Naive thymus-derived CD4-positive, alpha-beta T cell (primary cell): ENCODE measurements around the gene PRPF19. TPM values are rescaled to one million over a fixed set of nuclear protein-coding genes. Genes with fewer than 3 reads are reported as not detected.

Experiments
- ATAC-seq: fragments of 150-1000 bp; cut with Tn5 transposase; 2 replicates; pipeline ENCODE4 v1.10.0; 2021; ENCODE audit warnings: mild to moderate bottlenecking, moderate library complexity
- CTCF ChIA-PET: fragments of 350-600 bp; sonication (Branson Sonifier 250); formaldehyde crosslinking; loops from one replicate; lab custom pipeline; 2021; ENCODE audit warnings: antibody characterized with exemption; lab: Charles Lee
- POLR2A ChIA-PET: fragments of 350-600 bp; sonication (Branson Sonifier 250); formaldehyde crosslinking; loops from one replicate; lab custom pipeline; 2021; ENCODE audit warnings: antibody characterized with exemption, inconsistent platforms; lab: Charles Lee
- DNase-seq, 9 donors: peaks; one replicate each; pipeline versions ENCODE4 v3.0.0 to v3.0.0-alpha.2; 2020 to 2022; ENCODE audit warnings: mixed read lengths in 1 of 9
- H3K27ac ChIP-seq: one replicate; pipeline ENCODE4 v1.7.0; 2013; ENCODE audit warnings: mild to moderate bottlenecking, low read depth, low read length, moderate library complexity
- H3K27me3 ChIP-seq, 2 donors: one replicate each; pipeline ENCODE4 v1.7.0; 2013; ENCODE audit warnings: low read length in 2 of 2, mild to moderate bottlenecking in 2 of 2, moderate library complexity in 2 of 2; ENCODE audit not compliant: control insufficient read depth in 2 of 2, insufficient read depth in 2 of 2
- H3K36me3 ChIP-seq, 3 experiments: 1 replicate in 2 of 3; 2 replicates in 1 of 3; pipeline ENCODE4 v1.7.0; 2013; ENCODE audit warnings: low read length in 3 of 3, mild to moderate bottlenecking in 3 of 3, moderate library complexity in 1 of 3; ENCODE audit not compliant: insufficient read depth in 3 of 3, control insufficient read depth in 2 of 3
- H3K4me1 ChIP-seq, 2 donors: one replicate each; pipeline ENCODE4 v1.7.0; 2013; ENCODE audit warnings: low read length in 2 of 2, mild to moderate bottlenecking in 2 of 2, moderate library complexity in 1 of 2; ENCODE audit not compliant: control insufficient read depth in 2 of 2, insufficient read depth in 2 of 2
- H3K4me3 ChIP-seq: 2 replicates; pipeline ENCODE4 v1.7.0; 2013; ENCODE audit warnings: mild to moderate bottlenecking, low read length
- H3K9me3 ChIP-seq, 3 experiments: 1 replicate in 2 of 3; 2 replicates in 1 of 3; pipeline ENCODE4 v1.7.0; 2013; ENCODE audit warnings: low read length in 3 of 3; ENCODE audit not compliant: control insufficient read depth in 2 of 3
- H3K27ac Mint-ChIP-seq, 9 donors: one replicate each; pipeline ENCODE4 v1.8.0; 2020 to 2022; ENCODE audit warnings: mixed read lengths in 9 of 9, mild to moderate bottlenecking in 8 of 9, moderate library complexity in 5 of 9, inconsistent platforms in 2 of 9
- H3K27me3 Mint-ChIP-seq, 5 donors: one replicate each; pipeline ENCODE4 v1.8.0; 2021 to 2022; ENCODE audit warnings: mixed read lengths in 5 of 5, mild to moderate bottlenecking in 1 of 5
- H3K36me3 Mint-ChIP-seq, 5 donors: one replicate each; pipeline ENCODE4 v1.8.0; 2020 to 2022; ENCODE audit warnings: mixed read lengths in 5 of 5, mild to moderate bottlenecking in 3 of 5, inconsistent platforms in 1 of 5
- H3K4me1 Mint-ChIP-seq, 7 donors: one replicate each; pipeline ENCODE4 v1.8.0; 2020 to 2022; ENCODE audit warnings: mixed read lengths in 7 of 7, mild to moderate bottlenecking in 3 of 7, inconsistent platforms in 1 of 7
- H3K4me3 Mint-ChIP-seq, 10 donors: one replicate each; pipeline ENCODE4 v1.8.0; 2020 to 2022; ENCODE audit warnings: mild to moderate bottlenecking in 10 of 10, mixed read lengths in 10 of 10, moderate library complexity in 6 of 10, inconsistent platforms in 2 of 10
- H3K9me3 Mint-ChIP-seq, 11 donors: one replicate each; pipeline ENCODE4 v1.8.0; 2020 to 2022; ENCODE audit warnings: mixed read lengths in 11 of 11, mild to moderate bottlenecking in 4 of 11, inconsistent platforms in 1 of 11, moderate library complexity in 1 of 11
- intact Hi-C, 2 donors: fragments of 100-400 bp; cut with micrococcal nuclease; formaldehyde crosslinking; loops; one replicate each; pipeline ENCODE4 v1.15.1; 2023
- polyA plus RNA-seq, 2 donors: library from polyadenylated mRNA; unstranded; fragments of 300-500 nt; fragmentation: Illumina TruSeq; gene quantifications; one replicate each; pipeline ENCODE4 v1.2.3, GENCODE V29; 2021
- total RNA-seq, 6 experiments: library from RNA in 5 of 6; stranded (reverse) in 5 of 6; gene quantifications; 1 replicate in 5 of 6; 2 replicates in 1 of 6; pipeline ENCODE4 v1.2.3 and lab custom pipeline; 2021 to 2026

The PRPF19 gene
- total and polyA plus RNA-seq, 7 experiments from 2014 or later = 17.9 to 139 (median 76.6) TPM

DNA sequence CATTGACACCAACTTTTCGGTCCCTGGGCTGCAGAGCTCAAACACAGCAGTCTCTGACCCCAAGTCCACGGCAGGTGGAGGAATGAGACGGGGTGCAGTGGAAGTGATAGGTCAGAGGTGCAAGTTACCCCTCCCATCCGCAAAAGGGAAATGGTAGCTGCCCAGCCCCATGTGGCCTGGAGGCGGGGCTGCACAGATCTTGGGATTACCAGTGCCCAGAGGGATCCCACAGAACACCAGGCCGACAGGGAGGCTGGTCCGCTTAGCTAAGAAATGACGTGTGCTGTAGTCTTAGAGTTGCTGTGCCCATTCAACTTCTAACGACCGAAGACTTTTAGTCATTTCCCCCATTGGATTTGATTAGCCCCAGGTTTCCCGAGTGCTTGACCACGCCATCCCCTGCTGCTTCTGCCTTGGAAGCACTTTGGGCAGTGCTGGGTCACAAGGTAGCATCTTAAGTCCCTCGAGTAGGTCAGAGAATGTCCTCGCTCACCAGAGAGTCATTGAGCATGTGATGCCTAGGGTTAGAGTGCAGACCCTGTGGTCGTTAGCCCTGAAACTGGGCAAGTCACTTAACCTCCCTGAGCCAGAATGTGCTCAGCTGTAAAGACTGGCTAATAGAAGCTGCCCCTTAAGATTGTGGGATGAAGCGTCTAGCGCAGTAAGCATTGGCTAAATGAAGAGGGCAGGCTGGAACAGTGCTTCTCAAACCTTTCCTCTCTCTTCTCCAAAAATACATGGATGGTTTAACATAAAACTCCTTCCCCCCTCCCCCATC lies 54.9 kb downstream of the PRPF19 start:
- H3K27me3 Mint-ChIP-seq = peaks cover 0 to 2% (median 0%) of the 10 kb centered on the region in 5 donors
- Histone ChIP-seq H3K27ac (no peak overlapping the region), H3K4me1 (no peaks in the 10 kb centered on the region), H3K27me3 (no peaks in the 10 kb centered on the region), H3K36me3 (peaks cover 6 to 58% (median 12%) of the 10 kb centered on the region in 3 experiments), H3K9me3 (no peaks in the 10 kb centered on the region), H3K4me3 (no peak overlapping the region)
- no peak overlapping the region for H3K4me3 Mint-ChIP-seq
- H3K9me3 Mint-ChIP-seq = no peaks in the 10 kb centered on the region
- ATAC-seq (no peak), DNase-seq (no peak)
- ChIA-PET POLR2A (no interaction called here), CTCF (interaction anchor here (0.5 kb wide), 1 partner anchor 405 kb away, joined by 8 read pairs; no protein-coding TSS in a partner anchor)
- peaks cover 0 to 7% (median 4%) of the 10 kb centered on the region in 7 donors for H3K4me1 Mint-ChIP-seq
- H3K27ac Mint-ChIP-seq = no peak overlapping the region
- intact Hi-C loops = no loop called here
- H3K36me3 Mint-ChIP-seq = peaks cover 5 to 33% (median 18%) of the 10 kb centered on the region in 5 donors

DNA sequence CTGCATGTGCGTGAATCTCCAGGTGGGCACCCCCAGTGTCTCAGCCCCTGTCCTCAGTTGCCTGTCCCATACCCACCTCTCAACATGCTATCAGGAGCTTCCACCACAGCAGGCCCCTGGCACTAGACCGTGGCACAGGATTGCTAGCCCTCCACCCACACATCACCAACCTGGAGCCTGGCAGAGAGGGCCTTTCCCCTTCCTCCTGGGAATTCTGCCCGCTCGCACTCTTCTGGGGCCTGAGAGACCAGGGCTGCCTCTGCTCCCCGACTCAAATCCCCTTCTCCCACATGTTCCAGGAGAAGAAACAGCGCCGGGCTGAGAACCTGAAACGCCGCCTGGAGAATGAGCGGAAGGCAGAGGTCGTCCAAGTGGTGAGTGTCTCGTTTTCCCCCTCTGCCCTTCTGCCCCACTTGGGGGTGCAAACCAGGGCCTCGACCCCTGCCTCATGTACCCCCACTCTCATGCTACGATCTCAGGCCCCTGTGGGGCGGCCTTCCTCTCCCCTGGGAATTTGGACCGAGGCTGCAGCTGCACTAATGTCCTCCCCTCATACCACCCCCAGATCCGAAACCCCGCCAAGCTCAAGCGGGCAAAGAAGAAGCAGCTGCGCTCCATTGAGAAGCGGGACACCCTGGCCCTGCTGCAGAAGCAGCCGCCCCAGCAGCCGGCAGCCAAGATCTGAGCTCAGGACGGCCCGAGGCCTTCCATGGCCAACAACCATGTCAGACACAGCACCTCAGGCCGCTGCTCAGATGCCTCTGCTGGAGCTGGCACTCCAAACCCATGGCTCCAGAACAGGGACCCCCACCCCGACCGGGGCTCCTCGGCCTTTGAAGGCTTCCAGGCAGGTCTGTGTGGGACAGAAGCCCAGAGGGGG lies 56.5 kb downstream of the PRPF19 start:
- peaks cover 0 to 6% of the 10 kb centered on the region in 2 donors for H3K4me1 ChIP-seq
- peaks cover 5 to 33% (median 18%) of the 10 kb centered on the region in 5 donors for H3K36me3 Mint-ChIP-seq
- intact Hi-C loops = no loop called here

DNA sequence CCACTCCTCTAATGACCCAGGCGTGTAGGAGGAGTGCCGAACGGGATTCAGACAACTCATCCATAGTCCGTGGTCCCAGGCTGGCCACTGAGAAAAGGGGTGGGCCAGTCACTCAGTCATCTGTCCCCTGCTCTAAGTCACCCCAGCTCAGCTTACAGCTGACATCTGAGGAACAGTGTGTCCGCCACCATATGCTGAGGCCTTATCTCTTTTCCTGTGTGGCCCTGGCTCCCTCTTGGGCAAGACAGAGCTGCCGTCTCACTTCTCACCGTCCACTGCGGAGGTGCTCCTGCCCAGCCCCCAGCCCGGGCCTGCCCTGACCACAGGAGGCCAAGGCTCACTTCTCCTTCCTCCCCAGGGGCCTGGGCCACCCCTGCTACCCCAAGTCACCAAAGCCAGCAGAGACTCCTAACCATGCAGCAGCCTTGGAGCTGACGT lies 57.7 kb downstream of the PRPF19 start:
- Mint-ChIP-seq H3K9me3 (no peaks in the 10 kb centered on the region), H3K4me1 (peaks cover 18 to 23% (median 19%) of the 10 kb centered on the region in 7 donors), H3K27ac (no peak overlapping the region), H3K4me3 (no peak overlapping the region), H3K36me3 (peaks cover 5 to 33% (median 15%) of the 10 kb centered on the region in 5 donors), H3K27me3 (no peaks in the 10 kb centered on the region)
- ChIA-PET CTCF (no interaction called here), POLR2A (no interaction called here)
- no peaks in the 10 kb centered on the region for H3K27me3 ChIP-seq
- intact Hi-C loops = no loop called here
- no peak overlapping the region for H3K4me3 ChIP-seq
- no peaks in the 10 kb centered on the region for H3K9me3 ChIP-seq
- DNase-seq (no peak), ATAC-seq (peak; percentile 74)
- no peak overlapping the region for H3K27ac ChIP-seq
- peaks cover 4 to 16% of the 10 kb centered on the region in 2 donors for H3K4me1 ChIP-seq
- peaks cover 6 to 58% (median 12%) of the 10 kb centered on the region in 3 experiments for H3K36me3 ChIP-seq

More for the DNA sequence above, 56.5 kb downstream of the PRPF19 start:
- H3K4me1 Mint-ChIP-seq = peaks cover 7 to 12% (median 7%) of the 10 kb centered on the region in 7 donors
- ATAC-seq (no peak), DNase-seq (no peak)
- no peak overlapping the region for H3K27ac Mint-ChIP-seq
- no peaks in the 10 kb centered on the region for H3K9me3 Mint-ChIP-seq
- ChIA-PET CTCF (no interaction called here), POLR2A (no interaction called here)
- no peak overlapping the region for H3K4me3 ChIP-seq
- no peaks in the 10 kb centered on the region for H3K9me3 ChIP-seq
- peak overlapping the region in 1 of 10 donors; percentile 12 for H3K4me3 Mint-ChIP-seq
- H3K27ac ChIP-seq = no peak overlapping the region
- H3K27me3 ChIP-seq = no peaks in the 10 kb centered on the region
- peaks cover 6 to 58% (median 12%) of the 10 kb centered on the region in 3 experiments for H3K36me3 ChIP-seq
- no peaks in the 10 kb centered on the region for H3K27me3 Mint-ChIP-seq

DNA sequence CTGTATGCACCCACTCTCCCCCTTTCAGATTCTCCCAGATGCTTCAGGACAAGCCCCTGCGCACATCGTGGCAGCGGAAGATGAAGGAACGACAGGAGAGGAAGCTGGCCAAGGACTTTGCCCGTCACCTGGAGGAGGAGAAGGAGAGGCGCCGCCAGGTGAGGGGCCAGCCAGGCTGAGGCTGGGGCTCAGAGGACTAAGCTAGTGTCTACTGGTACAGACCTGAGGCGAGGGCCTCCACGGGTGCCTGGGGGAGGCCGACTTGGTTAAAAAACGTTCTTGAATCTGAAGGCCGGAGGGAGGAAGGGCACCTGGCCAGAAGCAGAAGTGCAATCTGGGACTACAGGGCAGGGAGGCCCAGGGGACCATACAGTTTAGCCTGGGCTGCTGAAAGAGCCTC lies 58.5 kb downstream of the PRPF19 start:
- intact Hi-C loops = no loop called here
- Mint-ChIP-seq H3K36me3 (peaks cover 5 to 33% (median 15%) of the 10 kb centered on the region in 5 donors), H3K9me3 (no peaks in the 10 kb centered on the region), H3K27me3 (no peaks in the 10 kb centered on the region), H3K27ac (no peak overlapping the region), H3K4me1 (peaks cover 24 to 31% (median 27%) of the 10 kb centered on the region in 7 donors), H3K4me3 (no peak overlapping the region)
- no peak for ATAC-seq
- Histone ChIP-seq H3K9me3 (no peaks in the 10 kb centered on the region), H3K27me3 (no peaks in the 10 kb centered on the region), H3K4me1 (peaks cover 13 to 24% of the 10 kb centered on the region in 2 donors), H3K27ac (no peak overlapping the region), H3K36me3 (peaks cover 6 to 53% (median 12%) of the 10 kb centered on the region in 3 experiments), H3K4me3 (no peak overlapping the region)
- CTCF ChIA-PET = no interaction called here
- no peak for DNase-seq
- POLR2A ChIA-PET = no interaction called here

DNA sequence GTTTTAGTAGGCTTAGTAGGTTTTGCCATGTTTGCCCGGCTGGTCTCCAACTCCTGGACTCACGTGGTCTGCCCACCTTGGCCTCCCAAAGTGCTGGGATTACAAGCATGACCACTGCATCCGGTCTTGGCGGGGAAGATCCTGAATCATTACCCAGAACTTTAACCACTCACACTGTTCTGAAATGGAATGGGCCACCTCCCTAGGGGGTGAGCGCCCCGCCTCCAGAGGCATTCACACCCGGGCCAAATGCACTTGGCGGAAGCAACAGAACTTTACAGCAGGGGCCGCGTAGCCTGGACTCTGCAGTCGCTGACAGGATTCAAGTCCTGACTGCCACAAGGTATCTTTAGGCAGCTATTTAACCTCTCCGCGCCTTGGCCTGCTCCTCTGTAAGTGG lies 59.1 kb downstream of the PRPF19 start:
- Mint-ChIP-seq H3K9me3 (no peaks in the 10 kb centered on the region), H3K27me3 (no peaks in the 10 kb centered on the region), H3K27ac (no peak overlapping the region), H3K4me1 (peaks cover 24 to 36% (median 32%) of the 10 kb centered on the region in 7 donors), H3K4me3 (no peak overlapping the region), H3K36me3 (peaks cover 5 to 33% (median 15%) of the 10 kb centered on the region in 5 donors)
- POLR2A ChIA-PET = no interaction called here
- ATAC-seq (no peak), DNase-seq (no peak)
- Histone ChIP-seq H3K27me3 (no peaks in the 10 kb centered on the region), H3K4me1 (peaks cover 18 to 28% of the 10 kb centered on the region in 2 donors), H3K9me3 (no peaks in the 10 kb centered on the region), H3K27ac (no peak overlapping the region), H3K4me3 (no peak overlapping the region), H3K36me3 (peaks cover 6 to 52% (median 12%) of the 10 kb centered on the region in 3 experiments)
- CTCF ChIA-PET = interaction anchor here (1.6 kb wide), 1 partner anchor 16 kb away, joined by 5 read pairs; no protein-coding TSS in a partner anchor
- intact Hi-C loops = no loop called here

DNA sequence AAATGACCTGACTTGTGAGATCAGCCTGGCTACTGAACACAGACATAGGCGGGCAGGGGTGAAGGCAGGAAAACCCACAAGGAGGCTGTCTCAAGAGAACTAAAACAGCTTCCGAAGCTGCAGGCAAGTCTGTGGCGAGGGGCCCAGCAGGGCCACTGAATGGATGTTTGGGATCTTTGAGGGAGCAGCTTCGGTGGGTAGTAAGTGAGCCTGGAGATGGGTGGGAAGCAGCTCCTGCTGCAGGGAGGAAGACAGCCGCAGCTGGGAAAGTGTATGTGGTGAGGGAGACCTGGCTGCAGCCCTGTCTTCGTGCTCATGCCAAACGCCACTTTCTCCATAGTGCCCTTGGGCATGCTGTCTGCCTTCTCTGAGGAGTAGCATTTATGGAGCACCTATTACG lies 61.0 kb downstream of the PRPF19 start:
- no peaks in the 10 kb centered on the region for H3K9me3 ChIP-seq
- POLR2A ChIA-PET = no interaction called here
- H3K4me1 ChIP-seq = peaks cover 26 to 35% of the 10 kb centered on the region in 2 donors
- no peak overlapping the region for H3K27ac ChIP-seq
- H3K4me1 Mint-ChIP-seq = peaks cover 31 to 48% (median 41%) of the 10 kb centered on the region in 7 donors
- intact Hi-C loops = no loop called here
- H3K9me3 Mint-ChIP-seq = peaks cover 0 to 7% (median 0%) of the 10 kb centered on the region in 11 donors
- no peaks in the 10 kb centered on the region for H3K27me3 Mint-ChIP-seq
- H3K4me3 ChIP-seq = no peak overlapping the region
- CTCF ChIA-PET = no interaction called here
- no peak for DNase-seq
- H3K27me3 ChIP-seq = no peaks in the 10 kb centered on the region
- peaks cover 0 to 14% (median 8%) of the 10 kb centered on the region in 5 donors for H3K36me3 Mint-ChIP-seq
- peak overlapping the region in 6 of 10 donors; percentile 11 to 95 (median 91) for H3K4me3 Mint-ChIP-seq
- no peak for ATAC-seq
- H3K36me3 ChIP-seq = peaks cover 0 to 37% (median 12%) of the 10 kb centered on the region in 3 experiments
- H3K27ac Mint-ChIP-seq = peak overlapping the region in 2 of 9 donors; percentile 38 to 78
